ENCODE measurements around the gene CNKSR1.

GRCh38 chr1:26191739-26192138 lies 14.4 kb downstream of the CNKSR1 start:
- TF ChIP-seq POLR2A (IDR thresholded peaks at IDR 0.05) (no peak), CTCF (IDR thresholded peaks at IDR 0.05) (no peak)
